ENCODE data around the gene SLC35F3.

Gene SLC35F3

GRCh38 chr1:234062166-234062565 lies 157.7 kb downstream of the SLC35F3 start:
- no peak for DNase-seq

- peak; percentile 37 for DNase-seq
Measured at GRCh38 chr1:234065794-234066447, 161.4 kb downstream of the SLC35F3 start.

- no peak for DNase-seq
Measured at GRCh38 chr1:234067581-234068337, 163.3 kb downstream of the SLC35F3 start.

DNA sequence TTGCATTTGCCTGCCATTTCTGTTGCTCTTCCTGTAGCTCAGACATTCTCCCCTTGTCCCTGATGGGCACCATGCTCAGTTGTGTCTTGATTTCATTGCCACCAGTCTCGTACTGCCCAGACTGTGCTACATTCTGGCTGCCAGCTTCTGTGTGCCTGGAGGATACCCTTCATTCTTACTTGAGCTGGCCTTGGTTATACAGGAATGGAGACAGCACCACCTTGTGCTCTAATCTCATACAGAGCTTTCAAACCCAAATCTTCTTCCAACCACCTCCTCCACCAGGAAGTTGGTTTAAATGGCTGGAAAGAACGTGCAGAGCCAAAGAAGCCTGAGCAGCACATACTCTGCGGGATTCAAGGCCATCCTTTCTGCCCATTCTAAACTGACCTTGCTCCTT lies 165.3 kb downstream of the SLC35F3 start:
- DNase-seq: no peak

DNA sequence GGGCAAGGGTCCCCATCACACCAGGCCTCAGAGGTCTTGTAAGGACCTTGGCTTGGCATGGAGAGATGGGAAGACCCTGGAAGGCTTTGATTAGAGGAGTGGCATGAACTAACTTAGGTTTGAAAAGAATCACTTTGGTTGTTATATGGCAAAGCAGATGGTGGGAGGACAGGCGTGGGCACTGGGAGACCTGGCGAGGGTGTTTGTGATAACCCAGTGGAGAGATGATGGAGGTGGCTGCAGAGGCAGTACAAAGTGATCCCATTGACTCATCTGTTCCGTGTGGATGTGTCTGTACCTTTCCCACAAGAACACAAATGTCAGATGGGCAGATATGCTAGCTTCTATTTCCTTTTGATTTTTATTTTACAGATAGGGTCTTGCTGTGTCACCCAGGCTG lies 168.3 kb downstream of the SLC35F3 start:
- DNase-seq: no peak

GRCh38 chr1:234078143-234078542 lies 173.7 kb downstream of the SLC35F3 start:
- no peak for DNase-seq

- no peak for DNase-seq
Measured at GRCh38 chr1:234079896-234080295, 175.4 kb downstream of the SLC35F3 start.

- no peak for DNase-seq
Measured at GRCh38 chr1:234083460-234083859, 179.0 kb downstream of the SLC35F3 start.

DNA sequence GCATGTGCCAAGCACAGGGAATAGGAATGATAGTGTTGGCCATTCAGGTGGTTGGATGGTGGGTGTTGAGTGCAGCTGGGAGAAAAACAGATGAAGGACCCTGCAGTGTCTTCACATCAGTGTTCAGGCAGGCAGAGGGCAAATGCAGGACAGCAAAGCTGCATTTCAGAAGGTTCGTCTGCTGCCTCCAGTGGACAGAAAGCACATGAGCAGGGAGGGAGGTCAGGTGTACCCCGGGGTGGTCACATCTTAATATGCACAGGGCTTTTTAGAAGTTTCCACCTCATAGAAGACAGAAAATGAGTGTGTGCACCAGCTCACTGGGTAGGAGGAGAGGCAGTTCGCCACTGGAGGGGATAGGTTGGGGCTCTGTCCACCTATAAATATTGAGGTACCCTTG lies 184.9 kb downstream of the SLC35F3 start:
- DNase-seq: no peak

GRCh38 chr1:234090212-234091064 lies 186.0 kb downstream of the SLC35F3 start:
- no peak for DNase-seq

GRCh38 chr1:234091065-234091401 lies 186.6 kb downstream of the SLC35F3 start:
- no peak for DNase-seq

DNA sequence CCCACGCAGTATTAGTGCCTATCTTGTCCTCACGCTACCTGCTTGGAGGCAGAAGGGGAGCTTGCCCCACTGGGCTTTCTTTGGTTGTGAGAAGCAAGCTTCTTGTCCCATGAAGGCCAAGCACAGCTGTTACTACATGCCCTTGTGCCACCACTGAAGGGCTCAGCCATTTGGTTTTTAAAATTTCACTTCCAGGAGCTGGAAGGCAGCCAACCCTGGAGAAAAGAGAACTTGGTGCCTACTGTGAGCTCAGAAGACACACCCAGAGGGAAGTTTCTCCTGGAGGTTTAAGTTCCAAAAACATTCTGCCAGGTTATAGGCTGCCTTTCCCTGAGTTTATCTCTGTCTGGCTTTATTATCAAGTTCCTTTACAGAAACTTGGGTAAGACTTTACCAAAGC lies 187.4 kb downstream of the SLC35F3 start:
- DNase-seq: no peak

DNA sequence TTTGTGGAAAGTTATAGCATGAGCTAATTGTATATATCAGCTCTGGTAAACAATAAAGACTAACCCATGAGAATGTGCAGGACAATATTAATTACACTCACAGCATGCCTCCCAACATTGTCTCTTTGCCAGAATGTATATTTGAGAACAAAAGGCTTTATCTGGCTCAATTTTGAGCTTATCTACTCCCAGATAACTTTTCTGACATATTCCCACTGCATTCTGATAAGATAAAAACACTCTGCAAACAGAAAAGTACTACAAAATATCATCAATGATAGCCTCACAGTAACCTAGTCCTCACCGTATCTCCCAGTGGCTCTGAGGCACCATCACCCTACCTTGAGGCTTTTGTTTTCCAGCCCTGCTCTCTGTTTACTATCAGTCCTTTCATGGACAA lies 188.6 kb downstream of the SLC35F3 start:
- DNase-seq: no peak

- DNase-seq: no peak
Measured at GRCh38 chr1:234093741-234094140, 189.3 kb downstream of the SLC35F3 start.

DNA sequence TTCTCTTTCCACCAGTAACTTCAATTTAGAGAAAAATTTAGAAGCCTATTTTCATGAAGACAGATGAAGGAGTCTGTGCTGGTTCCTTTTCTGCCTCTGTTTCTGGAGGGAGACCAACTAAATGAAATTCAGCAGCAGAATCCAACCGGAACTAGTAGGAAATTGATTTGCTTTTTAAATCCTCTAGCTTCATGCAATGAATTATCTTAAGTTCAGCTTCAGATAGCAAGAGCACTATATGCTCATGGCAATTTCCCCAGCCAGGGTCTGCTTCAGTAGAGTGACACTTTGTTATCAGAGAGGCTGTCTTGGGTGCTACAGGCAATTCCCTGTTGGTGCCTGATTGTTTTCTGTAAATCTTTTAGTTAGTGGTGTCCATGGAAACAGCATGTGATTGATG lies 189.7 kb downstream of the SLC35F3 start:
- no peak for DNase-seq

DNA sequence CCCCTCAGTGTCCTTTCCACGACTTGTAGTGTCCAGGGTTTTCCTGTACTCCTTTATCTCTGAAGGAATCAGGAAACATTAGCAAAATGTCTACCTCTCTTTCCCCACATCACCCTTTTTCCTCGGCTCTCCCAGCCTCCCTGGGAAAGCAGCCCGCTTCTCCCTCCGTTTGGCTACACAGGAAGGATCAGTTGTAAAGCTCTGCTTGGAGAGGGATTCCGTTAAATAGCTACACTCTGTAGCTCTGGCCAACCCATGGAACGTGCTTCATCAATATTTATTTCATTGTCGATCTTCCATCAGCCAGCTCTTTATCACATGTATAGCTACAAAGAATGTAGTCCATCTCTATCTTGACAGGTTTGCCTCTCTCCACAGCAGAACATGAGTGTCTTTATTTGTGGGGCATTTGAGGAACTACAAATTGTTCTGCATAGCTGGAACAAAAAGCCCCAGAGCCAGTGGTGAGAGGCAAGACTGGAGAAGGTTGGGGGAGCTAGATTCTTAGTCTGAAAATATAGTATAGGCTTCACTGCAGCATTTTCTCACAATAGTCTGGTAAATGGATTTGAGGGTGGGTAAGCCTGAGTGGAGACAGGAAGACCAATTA lies 191.8 kb downstream of the SLC35F3 start:
- DNase-seq: no peak

DNA sequence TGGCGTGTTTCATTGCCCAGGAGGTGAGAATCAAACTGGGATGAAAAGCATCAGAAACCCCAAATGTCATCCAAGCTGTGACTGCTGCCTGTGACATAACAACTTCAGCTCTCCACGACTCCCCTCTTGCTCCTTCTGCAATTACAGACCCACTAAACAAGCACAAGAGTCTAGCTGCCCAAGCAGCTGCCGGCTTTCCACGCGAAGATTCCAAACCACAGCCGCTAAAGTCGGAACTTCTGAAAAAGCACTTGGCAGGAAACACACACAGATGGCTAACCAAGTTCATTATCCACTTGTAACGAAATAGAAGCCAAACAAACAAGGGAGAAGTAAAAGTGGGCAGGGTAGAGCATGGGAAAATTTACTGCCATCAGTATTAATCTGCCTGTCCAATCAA lies 198.1 kb downstream of the SLC35F3 start:
- no peak for DNase-seq

DNA sequence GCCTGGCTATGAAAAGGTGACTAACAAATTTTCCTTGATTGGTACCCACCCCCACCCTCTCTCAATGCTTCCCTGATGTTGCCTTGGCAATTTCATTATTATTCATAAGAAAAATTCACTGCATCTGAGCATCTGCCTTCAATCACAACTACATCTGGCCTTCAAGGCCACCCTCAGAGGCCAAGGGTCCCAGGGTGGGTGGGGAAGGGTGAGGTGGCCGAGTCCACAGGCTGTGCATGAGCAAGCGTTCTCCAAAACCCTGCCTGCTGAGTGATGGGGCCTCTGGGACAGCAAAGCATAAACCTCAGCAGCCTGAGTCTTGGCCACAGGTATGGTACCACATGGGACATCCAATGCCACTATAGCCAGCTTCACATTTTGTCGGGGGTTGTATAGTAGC lies 198.7 kb downstream of the SLC35F3 start:
- DNase-seq: no peak

GRCh38 chr1:234106032-234106431 lies 201.6 kb downstream of the SLC35F3 start:
- DNase-seq: no peak

- no peak for DNase-seq
Measured at GRCh38 chr1:234107416-234108021, 203.0 kb downstream of the SLC35F3 start.

GRCh38 chr1:234108921-234109320 lies 204.4 kb downstream of the SLC35F3 start:
- DNase-seq: no peak

DNA sequence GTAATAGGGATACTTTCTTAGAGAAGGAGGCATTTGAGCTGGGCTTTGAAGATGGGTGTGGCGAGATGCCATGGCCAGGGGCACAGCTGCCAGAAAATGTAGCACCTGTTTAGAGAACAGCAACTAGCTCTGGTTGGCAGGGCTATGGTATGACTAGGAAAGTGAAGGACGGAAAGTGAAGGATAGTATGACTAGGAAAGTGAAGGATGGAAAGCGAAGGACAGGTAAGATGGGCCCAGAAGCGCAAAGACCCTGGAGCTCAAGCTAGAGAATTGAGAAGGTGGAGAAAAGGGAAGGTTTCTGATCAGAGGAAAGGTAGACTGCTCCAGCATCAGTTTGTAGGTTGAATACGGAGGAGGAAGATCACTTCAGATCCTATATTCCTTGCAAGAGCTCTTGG lies 205.4 kb downstream of the SLC35F3 start:
- DNase-seq: no peak

Data from 8988T (cell line).